Immature natural killer cell (primary cell): Measurements from ENCODE around the gene NELFB. TPM values are rescaled to one million over a fixed set of nuclear protein-coding genes. Genes with fewer than 3 reads are reported as not detected.
A peak's percentile ranks its signal among the peaks of the same experiment; 100 is the strongest.

ENCODE experiments used
- DNase-seq, 3 donors: peaks; one replicate each; pipeline ENCODE4 v3.0.0; 2022; ENCODE audit warnings: mixed read lengths in 1 of 3
- H3K27ac Mint-ChIP-seq, 6 donors: one replicate each; pipeline ENCODE4 v1.8.0; 2020; ENCODE audit warnings: mixed read lengths in 6 of 6, mild to moderate bottlenecking in 5 of 6, inconsistent platforms in 4 of 6, moderate library complexity in 3 of 6
- H3K27me3 Mint-ChIP-seq, 3 donors: one replicate each; pipeline ENCODE4 v1.8.0; 2020 to 2021; ENCODE audit warnings: low read depth in 3 of 3, mild to moderate bottlenecking in 3 of 3, mixed read lengths in 3 of 3, moderate library complexity in 3 of 3, inconsistent platforms in 1 of 3
- H3K36me3 Mint-ChIP-seq, 3 donors: one replicate each; pipeline ENCODE4 v1.8.0; 2020; ENCODE audit warnings: mixed read lengths in 3 of 3, inconsistent platforms in 2 of 3, mild to moderate bottlenecking in 2 of 3
- H3K4me1 Mint-ChIP-seq, 2 donors: one replicate each; pipeline ENCODE4 v1.8.0; 2020; ENCODE audit warnings: inconsistent platforms in 2 of 2, mild to moderate bottlenecking in 2 of 2, mixed read lengths in 2 of 2, moderate library complexity in 1 of 2
- H3K4me3 Mint-ChIP-seq, 5 donors: one replicate each; pipeline ENCODE4 v1.8.0; 2020; ENCODE audit warnings: mild to moderate bottlenecking in 5 of 5, mixed read lengths in 5 of 5, inconsistent platforms in 3 of 5, moderate library complexity in 3 of 5
- H3K9me3 Mint-ChIP-seq, 6 donors: one replicate each; pipeline ENCODE4 v1.8.0; 2020; ENCODE audit warnings: mild to moderate bottlenecking in 6 of 6, mixed read lengths in 6 of 6, inconsistent platforms in 4 of 6, moderate library complexity in 3 of 6
- polyA plus RNA-seq, 3 donors: library from polyadenylated mRNA; unstranded; fragments of 300-500 nt; fragmentation: Illumina TruSeq; gene quantifications; one replicate each; pipeline ENCODE4 v1.2.3, GENCODE V29; 2021

NELFB gene
- polyA plus RNA-seq, 3 donors from 2014 or later = 25.0 to 36.8 (median 34.6) TPM

DNA sequence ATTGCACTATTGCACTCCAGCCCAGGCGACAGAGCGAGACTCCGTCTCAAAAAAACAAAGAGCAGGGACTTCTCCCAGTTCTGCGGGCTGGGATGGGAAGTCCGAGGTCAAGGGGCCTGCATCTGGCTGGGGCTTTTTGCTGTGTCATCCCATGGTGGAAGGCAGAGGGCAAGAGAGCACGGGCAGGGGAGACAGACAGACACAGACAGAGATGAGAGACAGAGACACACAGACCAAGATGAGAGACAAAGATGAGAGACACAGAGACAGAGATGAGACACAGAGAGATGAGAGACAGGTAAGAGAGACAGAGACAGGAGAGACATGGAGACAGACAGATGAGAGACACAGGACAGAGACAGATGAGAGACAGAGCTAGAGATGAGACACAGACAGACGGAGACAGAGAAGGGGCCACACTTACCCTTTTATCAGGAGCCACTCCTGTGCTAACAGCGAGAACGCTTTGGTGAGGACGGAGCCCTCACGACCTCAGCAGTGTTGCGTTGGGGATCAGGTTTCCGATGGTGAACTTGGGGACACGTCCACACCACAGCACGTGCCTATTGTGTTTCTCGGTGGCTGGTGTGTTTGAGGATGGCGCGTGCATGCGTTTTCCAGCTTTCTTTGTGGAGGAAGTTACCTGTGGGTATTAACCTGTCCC, 13.5 kb downstream of the NELFB start:
- Mint-ChIP-seq H3K9me3 (no peaks in the 10 kb centered on the region), H3K4me3 (no peak overlapping the region), H3K4me1 (peaks cover 7 to 18% of the 10 kb centered on the region in 2 donors), H3K27me3 (peaks cover 0 to 5% (median 4%) of the 10 kb centered on the region in 3 donors), H3K27ac (peak overlapping the region in 1 of 6 donors; percentile 31), H3K36me3 (peaks cover 0 to 16% (median 12%) of the 10 kb centered on the region in 3 donors)
- DNase-seq = no peak

DNA sequence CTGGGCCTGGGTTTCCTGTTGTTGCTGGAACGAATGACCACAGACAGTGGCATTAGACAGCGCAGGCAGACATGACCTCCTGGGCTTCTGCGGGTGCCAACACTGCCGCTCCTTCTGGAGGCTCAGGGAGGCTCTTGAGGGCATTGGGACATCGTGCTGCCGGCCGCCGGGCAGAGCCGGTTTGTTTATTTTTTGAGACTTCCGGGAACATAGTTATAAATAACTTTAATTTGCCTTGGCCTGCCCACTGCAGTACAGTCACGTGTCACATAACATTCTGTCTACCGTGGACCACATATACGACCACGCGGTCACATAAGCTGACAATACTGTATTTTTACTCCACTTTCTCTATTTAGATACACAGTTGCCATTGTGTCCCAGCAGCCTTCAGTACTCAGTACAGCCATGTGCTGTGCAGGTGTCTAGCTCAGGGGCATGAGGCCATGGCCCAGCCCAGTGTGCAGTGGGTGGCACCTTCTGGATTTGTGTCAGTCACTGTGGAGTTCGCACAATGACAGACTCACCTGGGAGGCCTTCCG, 14.2 kb downstream of the NELFB start:
- no peak overlapping the region for H3K4me3 Mint-ChIP-seq

DNA sequence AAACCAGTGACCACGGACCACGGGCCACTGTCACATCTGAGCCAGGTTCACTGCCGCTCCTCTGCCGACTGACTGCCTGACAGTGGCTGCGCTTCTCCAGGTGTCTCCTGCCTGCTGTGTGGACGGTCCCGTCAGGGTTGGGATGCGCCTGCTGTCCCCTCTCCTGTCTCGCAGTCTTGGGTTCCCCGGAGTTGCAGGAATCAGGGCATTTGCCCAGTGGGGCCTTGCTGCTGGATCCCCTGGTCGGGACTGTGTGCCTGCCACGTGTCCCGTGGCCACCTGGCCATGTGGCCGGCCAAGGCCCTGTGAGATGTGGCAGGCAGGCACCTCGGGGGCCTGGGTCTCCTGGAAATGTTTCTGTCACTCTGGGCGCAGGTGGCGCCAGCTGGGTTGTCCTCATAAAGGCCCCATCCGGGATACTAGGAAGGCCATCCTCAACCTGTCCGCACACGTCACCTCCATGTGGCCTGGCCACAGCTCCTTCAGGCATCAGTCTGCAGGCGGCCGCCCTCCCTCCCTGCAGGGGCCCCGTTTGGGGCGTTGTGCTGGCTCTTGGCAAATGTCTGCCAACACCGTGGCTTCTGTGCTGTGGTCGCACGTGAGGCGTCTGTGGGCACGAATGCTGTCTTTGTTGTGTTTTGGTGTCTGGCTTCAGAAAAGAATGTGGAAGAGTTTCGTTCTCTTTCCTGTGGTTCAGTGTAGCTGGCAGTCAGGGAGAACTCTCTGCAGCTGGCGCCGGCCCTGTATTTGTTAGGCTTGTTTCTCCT, 16.0 kb downstream of the NELFB start:
- no peaks in the 10 kb centered on the region for H3K9me3 Mint-ChIP-seq
- peaks cover 15 to 20% of the 10 kb centered on the region in 2 donors for H3K4me1 Mint-ChIP-seq
- peaks cover 0 to 5% (median 2%) of the 10 kb centered on the region in 3 donors for H3K27me3 Mint-ChIP-seq
- peak overlapping the region in 2 of 6 donors; percentile 24 to 67 for H3K27ac Mint-ChIP-seq
- peak; percentile 44 to 48 (median 46) for DNase-seq
- peak overlapping the region in 2 of 5 donors; percentile 5 to 52 for H3K4me3 Mint-ChIP-seq
- H3K36me3 Mint-ChIP-seq = peaks cover 0 to 17% (median 12%) of the 10 kb centered on the region in 3 donors

More for the DNA sequence above, 14.2 kb downstream of the NELFB start:
- H3K27ac Mint-ChIP-seq = no peak overlapping the region
- H3K4me1 Mint-ChIP-seq = peaks cover 8 to 20% of the 10 kb centered on the region in 2 donors
- H3K9me3 Mint-ChIP-seq = no peaks in the 10 kb centered on the region
- peaks cover 0 to 5% (median 4%) of the 10 kb centered on the region in 3 donors for H3K27me3 Mint-ChIP-seq
- DNase-seq = no peak
- H3K36me3 Mint-ChIP-seq = peaks cover 0 to 17% (median 12%) of the 10 kb centered on the region in 3 donors

DNA sequence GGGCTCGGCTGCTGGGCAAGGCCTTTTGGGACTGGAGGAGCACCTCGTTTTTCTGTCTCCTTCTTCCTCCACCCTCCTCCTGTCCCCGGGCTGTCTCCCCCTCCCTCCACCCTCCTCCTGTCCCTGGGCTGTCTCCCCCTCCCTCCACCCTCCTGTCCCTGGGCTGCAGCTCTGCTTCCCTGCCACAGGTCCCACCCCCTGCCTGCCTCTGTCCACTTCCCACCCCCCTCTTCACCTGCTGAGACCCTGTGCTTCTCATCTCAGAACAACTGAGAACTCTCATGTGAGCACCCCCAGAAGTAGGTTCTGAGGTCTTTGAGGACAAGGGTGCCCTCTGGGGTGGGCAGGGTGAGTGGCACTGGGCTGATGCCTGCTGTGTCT, 16.6 kb downstream of the NELFB start:
- H3K27ac Mint-ChIP-seq = peak overlapping the region in 1 of 6 donors; percentile 24

DNA sequence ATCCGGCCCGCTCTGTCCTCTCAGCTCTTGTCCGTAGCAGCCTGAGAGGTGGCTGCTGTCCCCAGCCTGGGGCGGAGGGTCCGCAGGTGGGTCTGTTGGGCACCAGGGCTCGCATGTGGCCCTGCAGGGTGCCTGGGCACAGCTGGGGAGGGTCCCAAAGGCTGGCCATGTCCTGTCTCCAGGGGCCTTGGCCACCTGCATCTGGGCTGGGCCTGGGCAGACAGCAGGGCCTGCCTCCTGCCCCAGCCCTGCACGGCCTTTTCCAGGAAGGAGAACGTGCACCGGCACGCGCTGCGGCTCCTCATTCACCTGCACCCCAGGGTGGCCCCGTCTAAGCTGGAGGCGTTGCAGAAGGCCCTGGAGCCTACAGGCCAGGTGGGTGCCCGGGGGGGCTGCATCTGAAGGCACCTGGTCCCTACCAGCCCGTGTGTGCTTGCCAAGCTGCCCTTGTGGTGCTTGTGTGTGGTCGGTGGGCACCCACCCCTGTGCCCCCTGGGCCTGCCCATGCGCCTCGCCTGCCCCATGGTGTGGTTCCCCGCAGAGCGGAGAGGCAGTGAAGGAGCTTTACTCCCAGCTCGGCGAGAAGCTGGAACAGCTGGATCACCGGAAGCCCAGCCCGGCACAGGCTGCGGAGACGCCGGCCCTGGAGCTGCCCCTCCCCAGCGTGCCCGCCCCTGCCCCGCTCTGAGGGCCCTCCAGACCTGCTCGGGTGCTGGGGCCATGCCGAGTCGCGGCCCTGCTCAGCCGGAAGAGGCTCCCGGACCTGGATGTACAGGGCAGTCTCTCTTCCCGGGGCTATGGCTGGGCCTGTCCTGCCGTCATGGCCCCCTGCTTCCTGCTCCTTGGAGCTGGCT, 17.3 kb downstream of the NELFB start:
- Mint-ChIP-seq H3K27ac (no peak overlapping the region), H3K9me3 (no peaks in the 10 kb centered on the region), H3K36me3 (peaks cover 0 to 17% (median 12%) of the 10 kb centered on the region in 3 donors), H3K4me1 (peaks cover 21 to 25% of the 10 kb centered on the region in 2 donors), H3K27me3 (peaks cover 0 to 2% (median 2%) of the 10 kb centered on the region in 3 donors), H3K4me3 (no peak overlapping the region)
- no peak for DNase-seq

More for the DNA sequence above, 16.6 kb downstream of the NELFB start:
- Mint-ChIP-seq H3K9me3 (no peaks in the 10 kb centered on the region), H3K36me3 (peaks cover 0 to 17% (median 12%) of the 10 kb centered on the region in 3 donors), H3K4me1 (peaks cover 17 to 20% of the 10 kb centered on the region in 2 donors), H3K4me3 (no peak overlapping the region), H3K27me3 (peaks cover 0 to 5% (median 2%) of the 10 kb centered on the region in 3 donors)
- DNase-seq = no peak

DNA sequence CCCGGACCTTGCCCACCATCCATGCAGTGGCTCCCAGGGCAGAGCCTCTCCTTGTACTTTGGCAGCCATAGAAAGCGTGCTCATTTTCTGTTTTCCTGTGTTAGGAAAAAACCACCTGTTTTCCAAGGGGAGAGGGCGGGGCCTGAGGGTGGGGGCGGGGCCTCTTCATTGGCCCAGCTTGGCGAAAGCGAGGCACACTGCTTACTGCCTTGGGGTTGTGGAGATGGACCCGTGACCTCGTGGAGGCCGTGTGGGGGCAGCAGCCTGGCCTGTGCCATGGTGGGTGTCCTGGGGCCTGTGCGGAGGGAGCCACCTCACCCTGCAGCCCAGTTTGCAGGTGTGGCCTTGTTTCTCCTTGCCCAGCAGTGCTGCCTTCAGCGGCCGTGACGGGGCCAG, 18.0 kb downstream of the NELFB start:
- no peak for DNase-seq
- peaks cover 0 to 2% (median 0%) of the 10 kb centered on the region in 3 donors for H3K27me3 Mint-ChIP-seq

DNA sequence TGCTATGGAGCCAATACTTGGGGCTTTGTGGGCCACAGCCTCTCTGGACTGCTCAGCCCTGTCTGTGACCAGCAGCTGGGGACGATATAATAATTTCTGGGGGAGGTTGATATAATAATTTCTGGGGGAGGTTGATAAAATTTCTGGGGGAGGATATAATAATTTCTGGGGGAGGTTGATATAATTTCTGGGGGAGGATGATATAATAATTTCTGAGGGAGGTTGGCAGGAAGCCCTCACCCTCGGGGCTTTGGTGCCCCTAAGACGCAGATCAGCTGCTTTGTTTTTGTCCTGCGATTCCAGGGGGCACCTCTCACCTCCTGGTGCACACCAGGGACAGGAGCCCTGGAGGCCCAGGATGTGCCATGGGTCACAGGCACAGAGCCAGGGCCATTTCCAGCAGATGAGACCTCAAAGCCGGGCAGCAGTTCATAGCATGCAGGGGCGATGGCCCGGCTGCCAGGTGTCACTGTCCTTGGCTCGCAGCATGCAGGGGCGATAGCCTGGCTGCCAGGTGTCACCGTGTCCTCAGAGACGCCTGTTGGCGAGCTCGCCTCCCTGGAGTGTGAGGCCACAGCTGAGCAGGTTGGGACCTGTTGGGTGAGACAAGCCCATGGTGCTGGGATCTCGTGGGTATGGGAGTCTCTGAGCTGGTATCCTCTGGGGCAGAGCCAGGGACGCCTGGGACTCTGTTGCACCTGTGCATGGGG, 18.6 kb downstream of the NELFB start:
- Mint-ChIP-seq H3K36me3 (peaks cover 0 to 13% (median 8%) of the 10 kb centered on the region in 3 donors), H3K4me3 (no peak overlapping the region), H3K4me1 (peaks cover 21 to 23% of the 10 kb centered on the region in 2 donors), H3K27me3 (peaks cover 0 to 2% (median 0%) of the 10 kb centered on the region in 3 donors), H3K27ac (peak overlapping the region in 1 of 6 donors; percentile 7), H3K9me3 (no peaks in the 10 kb centered on the region)
- DNase-seq = no peak

More for the DNA sequence above, 18.0 kb downstream of the NELFB start:
- no peak overlapping the region for H3K27ac Mint-ChIP-seq
- H3K4me1 Mint-ChIP-seq = peaks cover 23 to 25% of the 10 kb centered on the region in 2 donors
- H3K9me3 Mint-ChIP-seq = no peaks in the 10 kb centered on the region
- H3K4me3 Mint-ChIP-seq = no peak overlapping the region
- peaks cover 0 to 17% (median 12%) of the 10 kb centered on the region in 3 donors for H3K36me3 Mint-ChIP-seq

DNA sequence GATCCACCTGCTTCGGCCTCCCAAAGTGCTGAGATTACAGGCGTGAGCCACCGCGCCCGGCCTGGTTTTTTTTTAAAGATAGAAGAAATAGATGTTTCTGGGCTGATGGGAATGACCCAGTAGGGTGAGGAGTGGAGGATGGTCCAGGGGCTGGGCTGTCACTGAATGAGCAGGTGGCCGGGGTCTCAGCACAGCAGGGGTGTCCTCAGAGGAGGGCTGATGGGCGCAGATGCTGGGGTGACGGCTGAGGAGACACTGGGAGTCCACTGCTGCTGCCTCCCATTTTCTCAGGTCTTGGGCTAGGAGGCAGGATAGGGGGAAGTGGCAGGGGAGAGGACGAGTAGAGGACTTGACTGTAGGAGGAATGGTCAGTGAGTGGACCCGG, 20.1 kb downstream of the NELFB start:
- H3K36me3 Mint-ChIP-seq = peaks cover 0 to 5% (median 0%) of the 10 kb centered on the region in 3 donors
- peaks cover 19 to 27% of the 10 kb centered on the region in 2 donors for H3K4me1 Mint-ChIP-seq
- H3K9me3 Mint-ChIP-seq = no peaks in the 10 kb centered on the region
- H3K4me3 Mint-ChIP-seq = peak overlapping the region in 4 of 5 donors; percentile 1 to 54 (median 22)
- DNase-seq = no peak
- peaks cover 0 to 4% (median 4%) of the 10 kb centered on the region in 3 donors for H3K27me3 Mint-ChIP-seq
- peak overlapping the region in 4 of 6 donors; percentile 10 to 45 (median 31) for H3K27ac Mint-ChIP-seq

DNA sequence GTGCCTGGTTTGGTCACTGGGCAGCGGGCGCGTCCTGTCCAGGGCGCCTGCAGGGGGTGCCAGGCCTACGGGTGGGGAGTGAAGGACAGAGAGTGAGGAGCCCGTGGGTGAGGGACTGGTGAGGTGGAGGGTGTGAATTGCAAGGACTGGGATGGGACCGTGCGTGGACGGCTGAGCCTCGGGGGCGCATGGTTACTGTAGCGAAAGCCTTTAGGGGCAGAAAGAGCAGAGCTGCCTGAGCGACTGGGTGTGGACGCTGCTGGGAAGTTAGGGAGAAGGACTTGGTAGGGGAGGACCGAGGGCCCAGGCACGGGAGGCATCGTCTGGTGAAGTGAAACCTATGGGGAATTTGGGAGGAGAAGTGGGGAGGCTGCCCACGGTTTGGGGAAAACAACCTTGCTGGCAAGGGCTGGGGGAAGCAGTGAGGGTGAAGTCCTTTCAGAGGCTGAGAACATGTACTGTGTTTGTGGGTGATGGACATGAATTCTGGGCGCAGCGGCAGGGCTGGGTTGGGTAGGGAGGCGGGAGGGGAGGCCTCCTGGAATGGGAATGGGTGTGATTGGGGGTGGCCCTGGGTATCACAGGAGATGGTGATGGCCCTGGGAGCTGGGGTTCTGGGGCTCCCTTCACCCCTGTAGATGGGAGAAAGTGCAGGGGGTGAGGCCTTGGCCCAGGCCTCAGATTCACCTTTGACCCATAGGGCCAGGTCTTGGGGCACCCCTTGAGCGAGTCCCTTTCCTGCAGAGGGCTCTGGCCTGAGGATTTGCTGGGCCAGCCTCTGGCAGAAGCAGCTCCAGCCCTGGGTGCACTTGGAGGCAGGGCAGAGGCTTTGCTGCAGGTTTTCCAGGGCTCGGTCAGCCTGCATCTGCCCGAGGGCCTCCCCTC, 20.7 kb downstream of the NELFB start:
- H3K4me3 Mint-ChIP-seq = peak overlapping the region in 3 of 5 donors; percentile 1 to 22 (median 21)

DNA sequence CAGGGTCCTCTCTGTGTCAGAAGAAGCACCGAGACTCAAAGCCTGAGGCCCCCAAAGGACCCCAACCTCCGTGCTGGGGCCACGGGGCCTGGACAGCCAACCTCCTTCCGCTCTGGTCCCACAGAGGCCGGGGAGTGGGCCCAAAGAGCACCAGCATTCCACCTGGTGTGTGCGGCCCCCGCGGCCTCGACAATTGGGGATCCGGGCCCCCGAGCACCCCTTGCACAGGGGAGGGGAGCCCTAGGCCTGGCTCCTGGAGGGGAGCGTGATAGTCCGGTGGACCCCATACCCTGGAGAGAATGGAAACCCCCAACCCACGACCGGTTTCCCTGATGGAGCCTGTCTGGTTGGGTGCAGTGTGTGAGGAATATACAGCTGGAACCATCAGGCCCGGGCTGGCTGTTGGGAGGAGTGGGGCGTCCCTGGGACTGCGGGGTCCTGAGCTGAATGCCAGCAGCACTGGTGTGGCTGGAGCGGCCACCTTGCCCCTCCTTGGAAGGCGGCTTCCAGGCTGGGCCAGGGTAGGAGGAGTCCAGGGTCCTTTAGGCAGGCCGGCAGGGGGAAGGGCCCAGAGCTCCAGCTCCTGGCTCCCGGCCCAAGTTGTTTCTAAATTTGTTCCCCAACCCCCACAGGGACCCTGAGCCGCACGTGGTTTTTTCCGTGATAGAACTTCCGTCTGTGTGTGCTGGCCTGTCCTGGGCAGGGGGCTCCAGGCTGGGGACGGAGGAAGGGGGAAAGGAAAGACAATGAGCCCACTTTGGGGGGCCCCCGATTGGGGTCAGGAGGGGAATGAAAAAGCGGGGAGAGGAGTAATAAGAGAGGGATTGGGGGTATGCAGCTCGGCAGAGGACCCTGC, 21.6 kb downstream of the NELFB start:
- DNase-seq = no peak
- no peaks in the 10 kb centered on the region for H3K9me3 Mint-ChIP-seq
- H3K4me1 Mint-ChIP-seq = peaks cover 12 to 21% of the 10 kb centered on the region in 2 donors
- peaks cover 0 to 4% (median 2%) of the 10 kb centered on the region in 3 donors for H3K27me3 Mint-ChIP-seq
- peak overlapping the region in 5 of 6 donors; percentile 80 to 88 (median 81) for H3K27ac Mint-ChIP-seq
- peak overlapping the region; percentile 68 to 94 (median 89) for H3K4me3 Mint-ChIP-seq
- H3K36me3 Mint-ChIP-seq = peaks cover 0 to 5% (median 0%) of the 10 kb centered on the region in 3 donors

More for the DNA sequence above, 20.7 kb downstream of the NELFB start:
- no peak for DNase-seq
- H3K36me3 Mint-ChIP-seq = peaks cover 0 to 5% (median 0%) of the 10 kb centered on the region in 3 donors
- H3K27me3 Mint-ChIP-seq = peaks cover 0 to 4% (median 4%) of the 10 kb centered on the region in 3 donors
- H3K27ac Mint-ChIP-seq = peak overlapping the region; percentile 10 to 57 (median 45)
- no peaks in the 10 kb centered on the region for H3K9me3 Mint-ChIP-seq
- peaks cover 19 to 28% of the 10 kb centered on the region in 2 donors for H3K4me1 Mint-ChIP-seq
